Cerebellar nuclear complex (tissue), 1 donor: ENCODE measurements around the gene EFHC2.
"Not testable (repeated sequence)": the region's sequence is repeated elsewhere in the genome, so short reads cannot be mapped to it uniquely, and the experiment has no call there.

Experiments used
- DNase-seq, 2 experiments: peaks; one replicate each; lab custom pipeline; 2025; lab: John Stamatoyannopoulos, UW

The EFHC2 gene

GRCh38 chrX:44234116-44234515 lies 109.4 kb downstream of the EFHC2 start:
- no peak for DNase-seq

GRCh38 chrX:44232081-44232480 lies 111.4 kb downstream of the EFHC2 start:
- DNase-seq: no peak

GRCh38 chrX:44228621-44229020 lies 114.9 kb downstream of the EFHC2 start:
- no peak for DNase-seq

DNA sequence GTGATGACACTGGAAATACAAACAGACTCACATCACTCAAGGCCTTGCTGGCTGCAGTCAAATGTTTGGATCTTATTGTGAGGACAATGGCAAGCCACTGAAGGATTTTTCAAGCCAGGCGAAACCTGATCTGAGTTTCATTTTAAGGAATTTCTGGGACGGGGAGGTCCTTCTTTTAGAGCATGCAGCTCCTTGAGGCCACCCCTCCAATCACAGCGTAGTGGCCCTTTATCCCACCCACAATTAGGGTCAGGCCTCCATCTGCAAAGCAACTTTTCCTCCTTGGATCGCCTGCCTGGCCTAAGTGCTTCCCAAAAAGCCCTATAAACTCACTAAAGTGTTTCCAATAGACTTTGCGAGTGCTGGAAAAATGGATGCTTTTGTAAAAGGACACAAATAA lies 115.5 kb downstream of the EFHC2 start:
- no peak for DNase-seq

GRCh38 chrX:44225667-44226066 lies 117.8 kb downstream of the EFHC2 start:
- no peak for DNase-seq

DNA sequence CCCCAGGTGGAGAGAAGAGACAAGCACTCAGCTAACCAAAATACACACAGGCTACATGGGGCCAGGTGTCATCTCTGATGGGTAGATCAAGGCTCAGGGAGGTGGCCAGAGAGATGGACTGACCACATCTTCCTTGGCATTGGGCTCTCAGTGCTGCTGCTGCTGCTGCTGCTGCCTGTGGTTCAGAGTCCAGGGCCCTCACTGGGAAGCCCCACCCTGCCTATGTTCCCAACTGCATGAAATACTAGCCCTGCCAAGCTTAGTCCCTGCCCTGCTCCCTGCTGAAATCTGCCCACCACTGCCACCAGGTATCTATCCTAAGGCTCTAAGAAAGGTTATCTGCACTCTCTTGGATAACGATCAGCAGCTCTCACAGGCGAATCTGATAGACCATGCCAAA lies 118.7 kb downstream of the EFHC2 start:
- no peak for DNase-seq

- no peak for DNase-seq
Measured at GRCh38 chrX:44223150-44223549, 120.3 kb downstream of the EFHC2 start.

DNA sequence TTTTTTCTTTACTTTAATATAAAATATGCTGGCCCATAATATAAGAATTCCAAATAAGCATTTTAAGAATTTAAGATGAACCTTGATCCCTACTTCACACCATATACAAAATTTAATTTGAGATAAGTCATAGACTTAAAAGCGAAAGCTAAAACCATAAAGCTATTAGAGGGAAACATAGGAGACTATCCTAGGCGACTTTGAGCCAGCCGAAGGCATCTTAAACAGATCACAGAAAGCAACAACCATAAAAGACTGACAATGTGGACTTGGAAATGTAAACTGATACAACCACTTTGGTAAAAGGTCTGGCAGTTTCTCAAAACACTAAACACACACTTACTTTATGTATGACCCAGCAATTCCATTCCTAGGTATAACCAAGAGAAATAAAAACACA lies 125.0 kb downstream of the EFHC2 start:
- DNase-seq: no peak

- no peak for DNase-seq
Measured at GRCh38 chrX:44216171-44216570, 127.3 kb downstream of the EFHC2 start.

DNA sequence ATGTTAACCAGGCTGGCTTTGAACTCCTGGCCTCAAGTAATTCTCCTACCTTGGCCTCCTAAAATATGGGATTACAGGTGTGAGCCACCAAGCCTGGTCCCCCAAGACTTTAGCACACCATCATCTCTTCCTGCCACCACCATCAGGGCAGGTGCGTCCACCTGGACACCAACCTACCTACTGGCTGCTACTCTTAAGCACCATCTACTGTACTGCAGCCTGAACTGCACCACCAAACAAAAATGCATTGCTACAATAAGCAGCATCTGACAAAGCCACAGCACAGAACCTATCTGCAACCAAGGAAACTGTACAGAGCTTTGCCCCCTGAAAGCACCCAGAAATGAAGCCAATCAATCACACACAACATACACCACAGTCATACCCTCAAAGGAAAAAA lies 139.7 kb downstream of the EFHC2 start:
- DNase-seq: no peak

DNA sequence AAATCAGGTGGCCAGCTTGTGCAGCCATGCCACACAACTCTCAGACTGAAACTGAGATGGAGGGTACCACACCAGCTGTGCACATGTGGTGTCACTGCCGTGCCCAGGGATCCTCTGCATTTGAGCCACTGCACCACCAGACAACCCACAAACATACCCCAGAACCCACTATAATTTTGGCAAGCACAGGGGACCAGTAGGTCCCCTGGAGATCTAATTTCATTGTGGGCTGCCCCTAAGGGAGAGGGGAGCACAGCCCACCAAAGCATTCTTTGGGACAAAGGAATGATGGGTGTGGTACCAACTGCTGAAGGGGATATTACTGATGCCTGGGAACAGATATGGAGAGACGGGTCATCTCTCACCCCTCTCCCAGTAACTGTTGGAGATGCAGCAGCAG lies 140.9 kb downstream of the EFHC2 start:
- DNase-seq: no peak

- no peak for DNase-seq
Measured at GRCh38 chrX:44189116-44189515, 154.4 kb downstream of the EFHC2 start.

DNA sequence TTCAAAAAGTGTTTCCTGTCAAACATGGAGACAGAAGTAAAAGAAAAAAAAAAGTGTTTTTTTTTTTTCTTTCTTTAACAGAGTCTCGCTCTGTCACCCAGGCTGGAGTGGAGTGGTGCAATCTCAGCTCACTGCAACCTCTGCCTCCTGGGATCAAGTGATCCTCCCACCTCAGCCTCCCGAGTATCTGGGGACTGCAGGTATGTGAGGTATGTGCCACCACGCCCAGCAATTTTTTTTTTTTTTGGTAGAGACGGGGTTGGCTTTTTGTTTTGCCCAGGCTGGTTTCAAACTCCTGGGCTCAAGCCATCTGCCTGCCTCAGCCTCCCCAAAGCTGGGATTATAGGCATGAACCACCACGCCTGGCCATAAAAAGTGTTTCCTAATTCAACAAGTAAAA lies 155.6 kb downstream of the EFHC2 start:
- not testable (repeated sequence) for DNase-seq

DNA sequence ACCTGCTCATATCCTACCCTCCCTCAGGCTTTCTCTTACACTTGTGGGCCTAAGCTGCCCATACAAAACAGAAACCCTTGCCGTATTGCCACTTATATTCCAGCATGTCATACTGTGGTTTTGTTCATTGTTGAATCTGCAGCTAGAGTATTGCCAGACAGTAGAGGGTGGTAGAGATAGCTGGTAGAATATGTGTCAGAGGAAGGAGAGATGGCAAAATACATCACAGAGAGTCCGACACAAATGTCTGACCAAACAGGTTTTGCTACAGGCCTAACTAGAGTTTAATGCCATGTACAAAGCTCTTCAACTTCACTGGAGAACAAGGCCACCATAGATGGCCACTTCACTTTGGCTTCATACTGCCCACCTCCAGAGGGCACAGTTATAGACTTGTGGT lies 160.1 kb downstream of the EFHC2 start:
- no peak for DNase-seq

- DNase-seq: no peak
Measured at GRCh38 chrX:44178274-44179053, 165.0 kb downstream of the EFHC2 start.

DNA sequence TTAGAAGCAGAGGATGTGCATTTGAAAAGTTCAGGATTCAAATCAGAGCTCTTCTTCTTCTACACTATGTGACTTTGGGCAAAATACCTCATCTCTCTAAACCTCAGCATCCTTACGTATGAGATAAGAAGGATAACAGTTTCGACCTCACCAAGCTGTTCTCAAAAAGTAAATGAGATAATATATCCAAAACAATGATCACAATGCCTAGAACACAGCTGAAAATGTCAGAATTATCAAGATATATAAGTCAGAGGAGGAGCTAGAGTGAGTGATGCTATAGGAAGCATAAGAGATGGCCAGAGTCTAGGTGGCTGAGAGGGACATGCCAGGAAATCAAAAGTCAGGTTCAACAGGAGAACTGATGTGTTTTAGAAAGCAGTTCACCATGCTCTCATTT lies 168.0 kb downstream of the EFHC2 start:
- DNase-seq: no peak

GRCh38 chrX:44174061-44174460 lies 169.4 kb downstream of the EFHC2 start:
- DNase-seq: no peak

DNA sequence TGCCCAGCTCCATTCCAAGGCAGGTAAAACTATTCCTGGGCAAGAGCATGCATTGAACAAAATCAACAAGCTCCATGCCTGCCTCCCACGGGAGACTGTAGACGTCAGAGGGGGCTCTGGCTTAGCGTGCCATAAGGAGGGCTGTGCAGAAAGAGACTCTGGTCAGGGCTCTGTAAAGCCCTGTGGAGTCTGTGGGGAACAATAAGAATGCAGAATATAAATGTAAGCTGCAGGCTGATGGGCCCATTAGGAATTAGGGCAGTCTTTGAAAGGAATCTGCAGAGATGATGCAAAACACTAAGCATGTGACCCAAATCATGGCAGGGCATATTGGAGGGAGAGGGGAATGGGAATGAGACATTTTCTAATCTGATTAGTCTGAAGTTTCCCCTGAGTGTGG lies 170.3 kb downstream of the EFHC2 start:
- no peak for DNase-seq

DNA sequence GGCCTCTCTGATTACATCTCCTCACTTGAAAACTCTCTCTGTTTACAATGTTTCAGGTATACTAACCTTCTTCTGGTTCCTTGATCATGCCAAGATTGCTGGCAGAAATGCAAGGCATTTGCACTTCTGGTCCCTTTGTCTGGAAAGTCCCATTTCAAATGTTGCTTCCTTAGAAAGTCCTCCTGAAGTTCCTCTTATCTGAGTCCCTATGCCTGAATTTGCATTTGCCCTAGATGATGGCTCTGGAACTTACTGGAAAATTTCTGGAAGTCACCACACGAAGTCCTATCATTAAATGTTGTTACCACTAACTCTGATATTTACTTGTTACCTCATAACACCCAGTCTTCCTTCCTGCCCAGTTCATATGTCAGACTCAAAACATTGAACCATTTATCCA lies 176.4 kb downstream of the EFHC2 start:
- no peak for DNase-seq

DNA sequence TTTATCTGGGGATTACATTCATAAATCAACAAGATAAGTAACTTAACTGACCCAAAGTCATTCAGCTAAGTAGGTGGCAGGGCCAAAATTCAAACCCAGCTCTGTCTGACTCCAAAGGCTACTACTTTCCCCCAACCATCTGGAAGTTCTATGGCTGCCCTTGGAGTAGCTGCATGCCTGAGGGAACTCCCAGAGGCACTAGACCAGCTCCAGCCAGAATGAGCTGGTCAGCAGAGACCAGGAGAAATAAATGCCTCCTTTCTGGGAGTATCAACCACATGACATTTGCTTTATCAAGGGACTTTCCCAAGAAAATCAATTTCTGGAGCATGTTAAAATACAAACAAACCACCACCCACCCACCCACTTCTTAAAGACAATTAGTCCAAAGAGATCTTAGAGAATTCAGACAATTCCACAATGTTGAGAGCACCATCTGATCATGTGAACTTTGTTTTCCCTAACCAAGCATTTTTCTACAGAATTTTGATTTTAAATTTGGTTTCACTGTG lies 180.5 kb downstream of the EFHC2 start:
- DNase-seq: no peak

- no peak for DNase-seq
Measured at GRCh38 chrX:44157858-44158257, 185.6 kb downstream of the EFHC2 start.

DNA sequence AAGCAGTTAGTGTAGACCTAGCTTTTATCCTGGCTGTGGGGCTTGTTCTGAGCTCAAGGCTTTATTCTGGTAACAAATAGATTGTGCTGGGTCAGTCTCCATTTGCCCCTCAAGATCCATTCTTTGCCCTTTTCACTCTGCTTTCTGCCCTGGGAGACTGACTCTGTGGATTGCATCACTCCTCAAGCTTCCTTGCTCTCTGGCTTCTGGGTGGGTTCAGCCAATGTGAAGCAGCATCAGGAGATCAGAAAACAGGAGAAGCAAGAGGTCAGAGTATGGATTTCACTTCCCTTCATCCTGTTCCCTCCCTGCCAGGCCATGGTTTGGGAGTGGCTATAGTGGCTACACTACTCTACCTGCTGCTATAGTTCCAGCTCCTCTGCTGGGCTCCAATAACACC lies 186.2 kb downstream of the EFHC2 start:
- DNase-seq: no peak

DNA sequence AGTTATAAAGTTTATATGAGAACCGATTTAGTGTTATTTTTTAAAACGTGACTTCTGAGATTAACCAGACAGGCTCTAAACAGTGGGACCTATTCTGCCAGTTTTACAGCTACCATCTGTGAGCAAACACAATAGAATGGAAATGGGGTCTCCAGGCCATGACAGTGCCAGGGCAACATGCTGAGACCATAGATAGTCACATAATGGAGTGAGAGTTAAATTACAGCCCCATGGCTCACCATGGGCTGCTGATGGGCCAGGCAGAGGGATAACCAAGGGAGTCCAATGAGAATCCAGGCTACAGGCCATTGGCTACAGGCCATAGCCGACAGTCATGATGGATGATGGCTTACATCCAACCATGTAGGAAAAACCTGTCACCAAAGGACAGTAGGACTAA lies 186.7 kb downstream of the EFHC2 start:
- no peak for DNase-seq

GRCh38 chrX:44155126-44155525 lies 188.3 kb downstream of the EFHC2 start:
- peak in 1 of 2 experiments; percentile 2 for DNase-seq
